K562 (cell line): ENCODE data around the gene ARL14EPL. TPM values are rescaled to one million over a fixed set of nuclear protein-coding genes. Genes with fewer than 3 reads are reported as not detected.

ENCODE experiments used
- BRF2 ChIP-seq: IDR thresholded peaks from 3 replicates; pipeline ENCODE4 v1.6.1; 2011; ENCODE audit warnings: borderline replicate concordance, mild to moderate bottlenecking; ENCODE audit not compliant: insufficient read length, insufficient read depth
- ELK3 ChIP-seq: fragments of 450-650 bp; formaldehyde crosslinking; IDR thresholded peaks from 2 replicates; pipeline ENCODE4 v1.4.0; 2020; ENCODE audit warnings: mild to moderate bottlenecking
- KAT7 ChIP-seq: sonication (generic); formaldehyde crosslinking; IDR thresholded peaks from 2 replicates; pipeline ENCODE4 v1.8.0; 2022; ENCODE audit warnings: missing genetic modification reagents, mild to moderate bottlenecking, borderline replicate concordance
- NFATC3 ChIP-seq: fragments of 450-650 bp; IDR thresholded peaks from 2 replicates; pipeline ENCODE4 v1.6.1; 2017; ENCODE audit warnings: mild to moderate bottlenecking
- ZBTB26 ChIP-seq: fragments of 450-650 bp; formaldehyde crosslinking; IDR thresholded peaks from 2 replicates; pipeline ENCODE4 v1.4.0; 2022; ENCODE audit warnings: missing genetic modification characterization
- ZC3H4 ChIP-seq: sonication (generic); formaldehyde crosslinking; IDR thresholded peaks from 2 replicates; pipeline ENCODE4 v1.9.0; 2021; ENCODE audit warnings: missing genetic modification reagents, borderline replicate concordance
- ZNF431 ChIP-seq: sonication (generic); formaldehyde crosslinking; IDR thresholded peaks from 2 replicates; pipeline ENCODE4 v1.8.0; 2022; ENCODE audit warnings: mild to moderate bottlenecking, missing genetic modification reagents
- ZSCAN29 ChIP-seq: fragments of 450-650 bp; IDR thresholded peaks from 2 replicates; pipeline ENCODE4 v1.6.1; 2017
- polyA plus RNA-seq, 8 experiments: library from polyadenylated mRNA; depleted of rRNA in 4 of 8; stranded (reverse) in 5 of 8; unstranded in 3 of 8; fragments of >200 nt; fragmentation: Nextera tagmentation in 2 of 8; fragmentation: Illumina TruSeq in 1 of 8; extraction: Ambion mirVana in 2 of 8; extraction: Trizol in 1 of 8; gene quantifications; 2 replicates each; pipeline versions ENCODE4 v1.2.1 to v1.2.3, GENCODE V29; 2011 to 2014; ENCODE audit warnings: inconsistent platforms in 1 of 8, missing spikeins in 1 of 8
- total RNA-seq, 7 experiments: library from RNA; depleted of rRNA in 6 of 7; stranded (reverse); fragments of >200 nt in 6 of 7; fragmentation: Illumina TruSeq in 2 of 7; extraction: Trizol in 2 of 7; gene quantifications; 2 replicates each; pipeline versions ENCODE4 v1.2.1 to v1.2.3, GENCODE V29; 2011 to 2021; ENCODE audit warnings: low replicate concordance in 1 of 7
- TF ChIP-seq, protein P1 (sequence below): sonication (generic); formaldehyde crosslinking; IDR thresholded peaks from 2 replicates; pipeline ENCODE4 v1.8.1; 2023; ENCODE audit warnings: mild to moderate bottlenecking, missing genetic modification reagents
- TF ChIP-seq, protein P2 (sequence below): fragments of 250-450 bp; sonication (Bioruptor Pico); IDR thresholded peaks from 2 replicates; pipeline ENCODE4 v1.5.0; 2021; ENCODE audit warnings: mild to moderate bottlenecking, borderline replicate concordance

ARL14EPL gene
- total and polyA plus RNA-seq, 9 of the 15 experiments (the other 6 are each of a cell fraction or from before 2014, with no cell fraction given): 0.06 to 0.14 (median 0.08) TPM; not detected in 5

DNA sequence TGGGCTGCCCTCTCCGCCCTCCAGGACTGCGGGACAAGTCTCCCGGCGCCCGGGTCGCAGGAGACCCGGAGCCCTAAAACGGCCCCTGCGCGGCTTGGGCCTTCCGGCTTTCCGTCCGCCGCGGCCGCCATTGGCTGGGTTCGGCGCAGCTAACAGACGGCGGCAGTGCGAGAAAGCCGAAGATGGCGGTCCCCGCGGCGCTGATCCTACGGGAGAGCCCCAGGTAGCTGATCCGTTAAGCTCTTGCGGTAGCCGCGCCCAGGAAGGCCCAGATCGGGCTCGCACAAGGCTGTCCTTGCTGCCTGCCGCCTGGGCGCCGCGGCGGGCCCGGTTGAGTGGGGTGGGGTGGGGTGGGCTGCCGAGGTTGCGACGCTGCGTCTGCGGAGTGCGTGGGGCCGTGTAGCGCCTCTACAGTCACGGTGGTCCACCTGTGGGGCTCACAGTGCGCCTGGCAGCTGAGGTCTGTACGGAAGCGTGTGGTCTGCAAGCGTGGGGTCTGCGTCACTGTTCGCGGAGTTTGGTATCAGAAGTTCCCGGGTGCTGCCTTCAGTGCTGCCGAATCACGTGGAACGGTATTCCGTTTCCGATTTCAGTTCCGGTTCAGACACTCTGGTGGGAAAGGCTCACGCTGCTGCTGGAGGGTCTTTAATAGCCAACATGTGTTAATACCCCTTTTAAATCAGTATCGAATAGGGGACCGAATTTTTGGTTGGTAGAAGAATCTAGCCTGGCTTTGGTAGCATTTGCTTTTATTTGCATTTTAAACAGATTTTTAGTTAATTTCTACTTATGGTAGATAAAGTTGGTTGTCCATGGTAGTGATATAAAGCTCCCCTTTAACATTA is 52.8 kb downstream of the ARL14EPL start, which contains the start of gene COMMD10 (continued):
- TF ChIP-seq BRF2: no peak
- TF ChIP-seq ZSCAN29: 0 out of 2 replicates have a peak, but pooled peaks have one; percentile 53
- TF ChIP-seq ZC3H4 (CRISPR knock-in tag): no peak
- no peak for TF ChIP-seq ZNF431 (CRISPR knock-in tag)
- TF ChIP-seq, protein P1, sequence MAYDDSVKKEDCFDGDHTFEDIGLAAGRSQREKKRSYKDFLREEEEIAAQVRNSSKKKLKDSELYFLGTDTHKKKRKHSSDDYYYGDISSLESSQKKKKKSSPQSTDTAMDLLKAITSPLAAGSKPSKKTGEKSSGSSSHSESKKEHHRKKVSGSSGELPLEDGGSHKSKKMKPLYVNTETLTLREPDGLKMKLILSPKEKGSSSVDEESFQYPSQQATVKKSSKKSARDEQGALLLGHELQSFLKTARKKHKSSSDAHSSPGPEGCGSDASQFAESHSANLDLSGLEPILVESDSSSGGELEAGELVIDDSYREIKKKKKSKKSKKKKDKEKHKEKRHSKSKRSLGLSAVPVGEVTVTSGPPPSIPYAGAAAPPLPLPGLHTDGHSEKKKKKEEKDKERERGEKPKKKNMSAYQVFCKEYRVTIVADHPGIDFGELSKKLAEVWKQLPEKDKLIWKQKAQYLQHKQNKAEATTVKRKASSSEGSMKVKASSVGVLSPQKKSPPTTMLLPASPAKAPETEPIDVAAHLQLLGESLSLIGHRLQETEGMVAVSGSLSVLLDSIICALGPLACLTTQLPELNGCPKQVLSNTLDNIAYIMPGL (CRISPR knock-in tag): no peak
- peak; percentile 58; the same call in 1 of the 2 replicates for TF ChIP-seq KAT7 (CRISPR knock-in tag)
- TF ChIP-seq ZBTB26 (CRISPR knock-in tag): no peak
- TF ChIP-seq NFATC3: no peak
- TF ChIP-seq, protein P2, sequence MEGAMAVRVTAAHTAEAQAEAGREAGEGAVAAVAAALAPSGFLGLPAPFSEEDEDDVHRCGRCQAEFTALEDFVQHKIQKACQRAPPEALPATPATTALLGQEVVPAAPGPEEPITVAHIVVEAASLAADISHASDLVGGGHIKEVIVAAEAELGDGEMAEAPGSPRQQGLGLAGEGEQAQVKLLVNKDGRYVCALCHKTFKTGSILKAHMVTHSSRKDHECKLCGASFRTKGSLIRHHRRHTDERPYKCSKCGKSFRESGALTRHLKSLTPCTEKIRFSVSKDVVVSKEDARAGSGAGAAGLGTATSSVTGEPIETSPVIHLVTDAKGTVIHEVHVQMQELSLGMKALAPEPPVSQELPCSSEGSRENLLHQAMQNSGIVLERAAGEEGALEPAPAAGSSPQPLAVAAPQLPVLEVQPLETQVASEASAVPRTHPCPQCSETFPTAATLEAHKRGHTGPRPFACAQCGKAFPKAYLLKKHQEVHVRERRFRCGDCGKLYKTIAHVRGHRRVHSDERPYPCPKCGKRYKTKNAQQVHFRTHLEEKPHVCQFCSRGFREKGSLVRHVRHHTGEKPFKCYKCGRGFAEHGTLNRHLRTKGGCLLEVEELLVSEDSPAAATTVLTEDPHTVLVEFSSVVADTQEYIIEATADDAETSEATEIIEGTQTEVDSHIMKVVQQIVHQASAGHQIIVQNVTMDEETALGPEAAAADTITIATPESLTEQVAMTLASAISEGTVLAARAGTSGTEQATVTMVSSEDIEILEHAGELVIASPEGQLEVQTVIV (CRISPR knock-in tag): no peak
- TF ChIP-seq ELK3: no peak
